Anterior cingulate cortex (tissue), 58 donors: Measurements from ENCODE around the gene MUS81.

Experiments
- DNase-seq, 58 donors: peaks; one replicate each; lab custom pipeline; 2025; lab: John Stamatoyannopoulos, UW

Gene MUS81

GRCh38 chr11:65870706-65871681, 10.8 kb downstream of the MUS81 start:
- no peak for DNase-seq

DNA sequence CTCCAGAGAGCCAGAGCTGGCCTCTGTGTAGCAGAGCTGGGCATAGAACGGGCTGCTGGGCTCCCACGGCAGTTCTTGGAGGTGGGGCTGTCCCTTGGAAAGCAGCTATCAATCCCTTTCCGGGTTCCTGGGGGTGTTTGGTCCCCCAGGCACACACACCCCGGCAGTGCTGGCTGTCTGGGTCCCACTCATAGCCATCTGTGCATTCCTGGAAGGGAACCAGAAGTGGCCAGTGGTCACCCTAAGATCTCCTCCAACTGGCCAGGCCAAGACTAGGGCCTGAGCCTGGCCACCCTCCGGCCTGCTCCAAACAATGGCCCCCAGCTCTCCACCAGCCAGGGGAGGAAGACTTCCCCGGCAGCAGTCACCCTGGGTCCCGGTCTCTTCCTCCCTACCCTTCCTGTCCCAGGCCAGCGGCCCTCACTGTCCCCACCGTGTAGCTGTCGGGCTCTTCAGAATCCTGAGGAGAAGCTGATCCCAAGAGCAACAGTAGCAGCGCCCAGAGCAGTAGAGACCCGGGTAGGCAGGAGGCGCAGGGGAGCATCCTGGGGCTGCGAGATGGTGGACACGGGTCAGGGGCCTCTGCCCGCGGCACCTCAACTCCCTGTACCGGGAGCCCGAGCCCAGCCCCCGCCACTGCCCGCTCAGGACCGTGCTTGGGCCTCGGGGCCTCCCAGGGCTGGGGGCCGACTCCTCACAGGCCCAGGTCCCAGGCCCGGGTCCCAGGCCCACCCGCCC, 11.7 kb downstream of the MUS81 start:
- peak in 2 of 58 donors; percentile 8 to 32 for DNase-seq

DNA sequence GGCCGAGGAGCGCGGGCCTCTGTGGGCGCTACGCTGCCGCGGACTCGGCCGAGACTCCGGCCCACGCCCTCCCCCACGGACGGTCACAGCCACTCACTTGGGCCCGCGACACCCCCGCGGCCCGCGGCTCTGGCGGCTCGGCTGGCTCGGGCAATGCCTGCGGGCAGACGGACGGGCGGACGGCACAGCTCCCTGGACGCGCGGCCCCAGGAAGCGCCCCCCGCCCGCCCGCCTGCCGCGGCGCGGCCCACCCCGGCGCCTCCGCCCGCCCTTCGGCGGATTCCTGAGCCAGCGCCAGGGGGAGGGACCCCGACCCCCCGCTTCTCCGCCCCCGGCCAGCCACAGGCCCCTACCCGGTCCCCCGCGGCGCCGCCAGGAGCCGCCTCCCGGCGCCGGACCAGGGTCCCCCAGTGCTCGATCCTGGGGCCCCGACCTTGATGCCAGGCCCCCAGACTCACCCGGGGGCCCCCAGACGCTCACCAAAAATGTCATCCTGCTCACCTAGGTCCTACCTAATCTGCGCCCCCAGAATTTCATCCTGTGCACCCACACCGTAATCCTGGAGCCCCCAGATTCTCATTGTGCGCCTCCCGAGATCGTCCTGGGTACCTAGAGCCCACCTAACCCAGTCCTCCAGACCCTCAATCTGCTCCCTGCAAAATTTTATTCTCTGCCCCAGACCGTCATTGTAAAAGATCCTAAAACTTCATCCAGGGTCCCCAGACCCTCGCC, 12.5 kb downstream of the MUS81 start, which contains the start of gene EFEMP2:
TSS of gene EFEMP2 (minus strand) at position 215 of the 732 bp plus-strand sequence. CDS start 446 bp downstream, outside the sequence.
- peak in 2 of 58 donors; percentile 21 to 32 for DNase-seq

DNA sequence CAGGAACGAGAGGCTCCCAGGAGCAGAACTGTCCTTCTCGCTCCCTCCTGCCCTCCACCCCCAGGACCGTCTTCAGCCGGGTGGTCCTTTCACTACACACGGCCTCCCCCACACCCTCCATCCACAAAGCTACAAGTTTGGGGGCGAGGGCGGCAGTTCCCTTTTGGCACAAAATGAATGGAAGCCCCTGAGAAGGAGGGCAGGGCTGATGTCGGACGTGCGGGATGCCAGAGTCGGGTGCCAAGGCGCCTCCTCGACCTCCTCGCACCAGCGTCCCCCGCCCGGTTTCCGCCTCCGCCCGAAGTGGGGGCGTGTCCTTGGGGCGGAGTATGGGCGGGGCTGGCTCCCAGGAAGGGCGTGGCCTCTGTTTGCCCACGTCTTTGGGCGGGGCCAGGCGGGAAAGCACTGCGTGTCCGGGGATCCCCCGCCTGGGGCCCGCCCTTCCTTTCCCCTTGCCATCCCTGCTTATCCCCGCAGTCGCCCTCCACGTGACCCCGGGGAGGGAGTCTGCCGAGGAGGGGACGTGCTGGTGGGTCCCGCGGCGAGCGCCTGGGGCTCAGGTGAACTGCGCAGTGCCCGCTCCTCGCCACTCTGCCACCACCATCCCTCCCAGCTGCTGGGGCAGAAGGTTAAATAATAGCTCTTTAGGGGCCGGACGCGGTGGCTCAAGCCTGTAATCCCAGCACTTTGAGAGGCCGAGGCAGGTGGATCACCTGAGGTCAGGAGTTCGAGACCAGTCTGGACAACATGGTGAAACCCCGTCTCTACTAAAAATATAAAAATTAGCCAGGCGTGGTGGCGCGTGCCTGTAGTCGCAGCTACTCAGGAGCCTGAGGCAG, 13.3 kb downstream of the MUS81 start:
- peak in 57 of 58 donors; percentile 24 to 94 (median 86) for DNase-seq

- no peak for DNase-seq
Observed at GRCh38 chr11:65879617-65880016, 19.4 kb downstream of the MUS81 start, which contains the start of gene CTSW. CTSW (plus strand) TSS chr11:65879837; CDS start chr11:65879855, 18 bp downstream.

- no peak for DNase-seq
Observed at GRCh38 chr11:65880027-65880426, 19.8 kb downstream of the MUS81 start.

- no peak for DNase-seq
Observed at GRCh38 chr11:65880844-65881421, 20.7 kb downstream of the MUS81 start.

- no peak for DNase-seq
Observed at GRCh38 chr11:65882120-65883057, 22.2 kb downstream of the MUS81 start.

DNA sequence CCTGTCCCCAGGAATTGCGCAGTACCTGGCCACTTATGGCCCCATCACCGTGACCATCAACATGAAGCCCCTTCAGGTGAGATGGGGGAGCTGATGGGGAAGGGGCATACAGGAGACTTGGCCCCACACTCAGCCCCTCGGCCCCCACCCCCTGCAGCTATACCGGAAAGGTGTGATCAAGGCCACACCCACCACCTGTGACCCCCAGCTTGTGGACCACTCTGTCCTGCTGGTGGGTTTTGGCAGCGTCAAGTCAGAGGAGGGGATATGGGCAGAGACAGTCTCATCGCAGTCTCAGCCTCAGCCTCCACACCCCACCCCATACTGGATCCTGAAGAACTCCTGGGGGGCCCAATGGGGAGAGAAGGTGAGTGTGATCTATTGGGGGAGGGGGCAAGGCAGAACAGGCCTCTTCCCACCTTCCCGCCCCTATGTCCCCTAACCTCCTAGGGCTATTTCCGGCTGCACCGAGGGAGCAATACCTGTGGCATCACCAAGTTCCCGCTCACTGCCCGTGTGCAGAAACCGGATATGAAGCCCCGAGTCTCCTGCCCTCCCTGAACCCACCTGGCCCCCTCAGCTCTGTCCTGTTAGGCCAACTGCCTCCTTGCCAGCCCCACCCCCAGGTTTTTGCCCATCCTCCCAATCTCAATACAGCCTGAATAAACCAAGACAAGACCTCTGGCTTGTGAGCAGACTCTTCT, 23.0 kb downstream of the MUS81 start:
- no peak for DNase-seq

- no peak for DNase-seq
Observed at GRCh38 chr11:65883786-65884715, 23.8 kb downstream of the MUS81 start.

GRCh38 chr11:65884716-65885092, 24.5 kb downstream of the MUS81 start:
- DNase-seq, result peak in 51 of 58 donors; percentile 19 to 80 (median 57)

DNA sequence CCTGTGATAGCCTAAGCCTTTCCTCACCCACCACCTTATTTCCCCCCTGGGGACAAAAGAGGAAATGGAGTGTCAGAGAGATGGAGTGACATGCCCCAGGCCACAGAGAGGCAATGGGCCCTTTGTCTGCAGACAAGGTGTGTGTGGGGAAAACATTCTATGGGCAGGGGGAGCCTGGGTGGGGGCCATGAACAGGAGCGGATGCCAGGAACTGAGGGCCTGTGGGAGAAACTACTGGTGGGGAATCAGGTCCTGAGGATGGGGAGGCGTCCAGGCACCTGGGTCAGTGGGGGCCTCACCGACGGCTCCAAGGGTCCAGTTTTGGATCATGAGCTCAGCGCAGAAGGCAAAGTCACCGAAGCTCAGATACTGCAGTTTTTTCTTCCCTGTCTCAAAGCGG, 25.0 kb downstream of the MUS81 start:
- no peak for DNase-seq

DNA sequence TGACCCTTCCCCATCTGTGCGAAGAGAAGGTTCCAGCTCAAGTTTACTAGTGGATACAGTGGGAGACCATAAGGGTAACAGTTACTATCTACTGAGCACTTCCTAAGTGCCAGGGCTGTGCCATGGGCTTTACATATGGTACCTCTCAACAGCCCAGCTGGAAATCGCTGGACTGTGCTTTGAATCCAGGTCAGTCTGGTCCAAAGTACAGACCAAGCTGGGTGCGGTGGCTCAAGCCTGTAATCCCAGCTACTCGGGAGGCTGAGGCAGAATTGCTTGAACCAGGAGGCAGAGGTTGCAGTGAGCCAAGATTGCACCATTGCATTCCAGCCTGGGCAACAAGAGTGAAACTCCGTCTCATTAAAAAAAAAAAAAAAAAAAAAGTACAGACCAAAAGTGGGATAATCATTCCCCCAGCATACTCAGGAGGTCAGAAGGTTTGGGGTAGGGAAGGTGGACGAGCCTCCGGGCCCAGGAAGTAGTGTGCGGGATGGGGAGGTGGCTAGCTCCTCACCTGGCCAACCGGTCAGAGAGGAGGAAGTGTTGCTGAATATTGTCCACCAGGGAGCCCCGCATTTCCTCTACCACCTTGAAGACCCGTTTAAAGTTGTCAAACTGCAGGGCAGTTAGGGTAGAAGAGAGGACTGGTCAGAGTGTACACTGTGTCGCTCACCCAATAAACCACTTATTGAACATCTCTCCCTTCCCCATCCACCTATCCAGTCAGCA, 25.7 kb downstream of the MUS81 start:
- no peak for DNase-seq

DNA sequence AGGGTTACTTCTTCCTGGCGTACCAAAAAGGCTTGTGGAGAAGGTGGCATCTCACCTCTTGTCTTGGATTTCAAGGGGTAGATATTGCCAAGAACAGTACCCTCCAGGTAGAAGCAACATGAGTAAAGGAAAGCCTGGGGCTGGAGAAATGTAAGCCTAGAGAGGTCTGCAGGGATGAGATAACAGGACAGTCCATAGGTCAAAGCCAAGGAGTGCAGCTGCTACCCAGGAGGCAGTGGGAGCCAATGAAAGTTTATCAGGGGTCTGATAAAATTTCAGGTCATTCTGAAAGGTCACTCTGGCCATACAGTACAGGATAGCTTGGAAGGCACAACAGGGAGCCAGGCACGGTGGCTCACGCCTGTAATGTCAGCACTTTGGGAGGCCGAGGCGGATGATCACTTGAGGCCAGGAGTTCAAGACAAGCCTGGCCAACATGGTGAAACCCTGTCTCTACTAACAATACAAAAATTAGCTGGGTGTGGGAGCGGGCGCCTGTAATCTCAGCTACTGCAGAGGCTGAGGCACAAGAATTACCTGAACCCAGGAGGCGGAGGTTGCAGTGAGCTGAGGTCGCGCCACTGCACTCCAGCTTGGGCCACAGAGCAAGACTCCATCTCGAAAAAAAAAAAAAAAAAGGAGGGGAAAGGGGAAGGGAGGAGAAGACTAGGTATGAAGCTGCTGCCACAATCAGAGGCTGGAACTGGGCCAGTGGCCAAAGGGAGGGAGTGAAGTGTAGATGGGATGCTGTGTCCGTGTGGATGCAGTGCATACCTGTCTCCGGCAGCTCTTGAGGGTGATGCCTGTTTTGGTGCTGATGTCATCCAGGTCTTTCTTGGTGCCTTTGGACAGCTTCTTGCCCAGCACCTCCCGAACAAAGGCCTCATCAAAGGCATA, 26.8 kb downstream of the MUS81 start:
- DNase-seq, result no peak
